DMS53 treated with DMSO at 0.1 percent for 48 hours (cell line): ENCODE data around the gene CMBL.
"Not testable (repeated sequence)": the region's sequence is repeated elsewhere in the genome, so short reads cannot be mapped to it uniquely, and the experiment has no call there.

Experiments used
- DNase-seq: peaks from one replicate; lab custom pipeline; 2025; ENCODE audit not compliant: unreplicated experiment; lab: John Stamatoyannopoulos, UW

Gene CMBL

GRCh38 chr5:10262121-10262774 is 45.5 kb downstream of the CMBL start:
- no peak for DNase-seq

- no peak for DNase-seq
These were observed 46.6 kb downstream of the CMBL start for GRCh38 chr5:10261065-10261464.

DNA sequence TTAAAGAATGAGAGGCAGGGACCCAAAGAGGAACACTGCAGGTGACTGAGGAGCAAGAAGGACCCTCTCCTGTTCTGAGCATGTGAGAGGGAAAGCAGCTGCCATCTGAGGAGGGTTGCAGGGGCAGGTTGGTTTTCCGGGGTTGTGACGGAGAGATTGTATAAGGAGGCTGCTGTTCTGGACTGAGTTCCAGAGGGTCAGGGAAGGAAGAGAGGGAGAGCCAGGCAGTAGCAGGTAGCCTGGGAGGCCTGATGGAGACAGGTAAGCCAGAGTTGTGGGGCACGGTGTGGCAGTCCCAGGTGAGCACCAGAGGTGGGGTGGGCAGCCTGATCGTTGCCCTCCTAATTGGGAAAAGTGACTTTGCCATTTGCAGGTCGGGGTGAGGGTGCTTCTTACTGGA is 47.8 kb downstream of the CMBL start:
- no peak for DNase-seq

GRCh38 chr5:10257870-10258269 is 49.8 kb downstream of the CMBL start:
- DNase-seq, result no peak

DNA sequence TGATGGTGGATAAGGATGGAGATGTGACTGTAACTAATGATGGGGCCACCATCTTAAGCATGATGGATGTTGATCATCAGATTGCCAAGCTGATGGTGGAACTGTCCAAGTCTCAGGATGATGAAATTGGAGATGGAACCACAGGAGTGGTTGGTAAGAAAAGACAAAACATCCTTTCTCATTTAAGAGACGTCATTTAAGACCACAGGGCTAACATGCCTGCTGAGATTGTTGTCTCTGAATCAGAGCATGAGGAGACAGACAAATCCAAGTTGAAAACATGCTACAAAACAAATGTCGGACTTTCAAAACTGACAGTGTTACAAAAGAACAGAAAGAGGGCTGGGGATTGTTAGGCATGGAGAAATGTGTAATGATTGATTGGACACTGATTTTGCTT is 53.0 kb downstream of the CMBL start:
- no peak for DNase-seq

DNA sequence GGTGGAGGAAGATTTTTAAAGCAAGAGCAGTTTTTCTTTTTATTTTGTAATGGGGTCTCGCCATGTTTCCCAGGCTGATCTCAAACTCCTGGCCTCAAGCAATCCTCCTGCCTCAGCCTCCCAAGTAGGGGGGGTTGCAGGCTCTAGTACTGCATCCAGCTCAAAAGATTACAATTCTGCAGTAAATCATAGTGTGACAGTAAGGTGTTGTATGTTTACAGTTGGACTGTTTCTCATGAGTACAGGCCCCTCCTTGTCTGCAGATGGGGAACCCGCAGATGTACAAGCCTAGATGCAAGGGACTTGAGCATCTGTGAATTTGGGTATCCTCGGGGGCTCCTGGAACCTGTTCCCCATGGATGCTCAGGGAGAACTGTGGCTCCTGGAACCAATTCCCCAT is 54.3 kb downstream of the CMBL start:
- DNase-seq, result no peak

GRCh38 chr5:10251405-10251804 is 56.3 kb downstream of the CMBL start:
- DNase-seq, result no peak

GRCh38 chr5:10250806-10251276 is 56.9 kb downstream of the CMBL start:
- peak; percentile 5 for DNase-seq

- DNase-seq, result peak; percentile 99
These were observed 57.5 kb downstream of the CMBL start, which contains the start of gene CCT5 for GRCh38 chr5:10249948-10250805. Gene CCT5 (plus strand): TSS chr5:10250280. CDS start chr5:10250341, 61 bp downstream.

DNA sequence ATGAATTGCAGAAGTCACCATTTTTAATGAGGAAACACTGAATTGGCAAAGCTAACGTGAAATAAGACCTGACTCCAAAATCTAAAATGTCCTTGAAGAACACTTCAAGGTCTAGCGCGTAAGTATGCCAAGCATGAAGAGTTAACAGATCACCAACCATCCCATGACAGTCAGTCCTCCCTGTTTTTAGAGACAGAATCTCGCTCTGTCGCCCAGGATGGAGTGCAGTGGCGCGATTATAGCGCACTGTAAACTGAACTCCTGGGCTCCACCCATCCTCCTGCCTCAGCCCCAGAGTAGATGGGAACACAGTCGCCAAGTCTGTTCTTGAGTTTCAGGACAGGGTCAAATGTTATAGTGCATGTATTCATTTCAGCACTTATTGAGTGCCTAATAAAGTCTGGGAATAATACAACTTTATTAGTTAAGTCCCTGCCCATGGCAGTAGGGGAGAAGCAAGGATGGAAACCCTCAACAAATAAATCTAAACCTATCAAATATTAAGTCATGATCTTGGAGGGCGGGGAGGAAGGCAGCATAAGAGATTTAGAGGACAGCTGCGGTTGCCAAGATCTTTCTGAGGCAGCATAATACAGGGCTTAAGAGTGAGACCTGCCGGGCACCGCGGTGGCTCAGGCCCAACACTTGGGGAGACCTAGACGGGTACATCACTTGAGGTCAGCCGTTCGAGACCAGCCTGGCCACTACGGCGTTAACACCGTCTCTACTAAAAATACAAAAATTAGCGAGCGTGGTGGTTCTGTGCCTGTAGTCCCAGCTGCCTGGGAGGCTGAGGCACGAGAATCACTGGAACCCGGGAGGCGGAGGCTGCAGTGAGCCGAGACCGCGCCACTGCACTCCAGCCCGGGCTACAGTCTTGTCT is 59.1 kb downstream of the CMBL start:
- no peak for DNase-seq

DNA sequence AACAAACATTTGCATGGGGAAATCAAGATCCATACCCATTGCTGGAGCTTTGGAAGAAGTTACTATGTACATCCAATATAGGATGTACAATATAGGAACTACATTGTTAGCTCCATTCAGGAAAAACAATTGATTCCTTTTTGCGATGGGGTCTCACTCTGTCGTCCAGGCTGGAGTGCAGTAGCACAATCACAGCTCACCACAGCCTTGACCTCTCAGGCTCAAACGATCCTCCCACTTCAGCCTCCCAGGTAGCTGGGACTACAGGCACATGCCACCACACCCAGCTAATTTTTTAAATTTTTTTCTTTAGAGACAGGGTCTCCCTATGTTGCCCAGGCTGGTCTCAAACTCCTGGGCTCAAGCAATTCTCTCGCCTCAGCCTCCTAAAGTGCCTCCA is 60.5 kb downstream of the CMBL start:
- DNase-seq, result not testable (repeated sequence)

DNA sequence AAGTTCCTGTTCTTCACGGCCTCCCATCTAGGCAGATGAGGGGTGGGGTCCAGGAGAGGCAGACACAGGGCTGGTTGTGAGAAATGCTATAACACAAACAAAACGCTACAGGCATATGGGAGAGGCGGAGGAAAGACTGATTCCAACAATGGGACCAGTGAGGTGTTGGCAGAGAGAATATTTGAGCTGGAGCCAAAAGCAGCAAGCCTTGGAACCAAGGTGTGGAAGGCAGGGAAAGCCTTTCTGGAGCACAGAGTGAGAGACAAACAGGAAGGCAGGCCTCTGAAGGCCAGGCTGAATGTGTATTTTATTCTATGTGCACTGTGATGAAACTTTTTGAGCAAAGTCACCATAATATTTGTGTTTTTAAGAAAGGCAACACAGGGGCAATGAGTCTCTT is 60.9 kb downstream of the CMBL start:
- DNase-seq, result no peak

- no peak for DNase-seq
These were observed 63.3 kb downstream of the CMBL start for GRCh38 chr5:10244342-10244944.

- no peak for DNase-seq
These were observed 64.0 kb downstream of the CMBL start for GRCh38 chr5:10243660-10244240.

DNA sequence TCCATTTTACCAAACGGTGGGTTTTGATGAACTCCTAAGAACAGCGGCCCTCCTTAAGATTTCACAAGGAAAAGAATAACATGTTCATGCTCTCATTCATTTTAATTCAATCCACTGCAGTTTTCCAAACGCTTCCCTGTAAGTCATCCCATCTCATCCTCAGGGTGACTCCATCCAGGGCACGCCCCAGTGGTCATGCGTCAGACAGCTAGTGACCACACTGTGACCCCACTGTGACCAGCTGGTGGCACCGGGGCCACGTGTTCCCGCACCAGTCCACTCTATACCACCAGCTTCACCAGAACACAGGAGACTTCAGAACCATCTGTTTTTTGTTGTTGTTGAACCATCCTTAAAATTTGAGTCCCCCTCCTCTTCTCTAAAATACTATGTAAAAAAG is 72.4 kb downstream of the CMBL start:
- DNase-seq, result no peak

DNA sequence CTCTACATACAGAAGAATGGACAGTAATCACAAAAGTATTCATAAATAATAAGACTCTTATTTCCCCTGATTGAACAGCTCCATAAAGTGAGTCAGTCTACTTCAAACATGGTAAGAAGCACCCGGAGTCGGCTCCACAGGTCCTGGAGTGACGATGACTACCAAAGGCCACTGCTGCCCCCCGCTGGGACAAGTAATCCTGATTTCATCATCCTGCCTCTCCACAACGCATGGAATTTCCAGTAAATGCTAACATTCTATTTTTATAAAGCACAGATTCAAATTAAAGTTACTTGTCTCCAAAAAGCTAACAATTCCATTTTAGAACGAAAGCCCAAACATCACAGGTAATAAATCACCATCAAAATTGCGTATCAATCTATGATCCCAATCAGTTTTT is 74.2 kb downstream of the CMBL start:
- peak; percentile 34 for DNase-seq

GRCh38 chr5:10233011-10233410 is 74.7 kb downstream of the CMBL start:
- DNase-seq, result no peak

DNA sequence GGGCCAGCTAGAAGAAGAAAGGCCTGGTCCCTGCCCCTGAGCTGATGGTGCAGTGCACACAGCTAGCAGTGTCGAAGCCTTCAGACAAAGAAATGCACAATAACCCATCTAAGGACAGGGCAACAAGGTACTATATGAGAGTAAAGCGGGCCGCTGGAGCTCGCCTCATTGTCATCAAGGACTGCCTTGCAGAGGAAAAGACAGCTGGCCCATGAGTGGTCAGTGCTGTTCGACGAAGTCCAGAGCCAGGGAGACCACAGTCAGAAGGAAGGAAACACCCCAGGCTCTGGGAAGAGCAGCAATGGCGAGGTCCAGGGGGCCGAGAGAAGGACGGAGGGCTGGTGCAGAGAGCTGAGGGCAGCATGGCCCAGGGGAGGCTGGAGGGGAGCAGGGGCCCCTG is 75.3 kb downstream of the CMBL start:
- no peak for DNase-seq

DNA sequence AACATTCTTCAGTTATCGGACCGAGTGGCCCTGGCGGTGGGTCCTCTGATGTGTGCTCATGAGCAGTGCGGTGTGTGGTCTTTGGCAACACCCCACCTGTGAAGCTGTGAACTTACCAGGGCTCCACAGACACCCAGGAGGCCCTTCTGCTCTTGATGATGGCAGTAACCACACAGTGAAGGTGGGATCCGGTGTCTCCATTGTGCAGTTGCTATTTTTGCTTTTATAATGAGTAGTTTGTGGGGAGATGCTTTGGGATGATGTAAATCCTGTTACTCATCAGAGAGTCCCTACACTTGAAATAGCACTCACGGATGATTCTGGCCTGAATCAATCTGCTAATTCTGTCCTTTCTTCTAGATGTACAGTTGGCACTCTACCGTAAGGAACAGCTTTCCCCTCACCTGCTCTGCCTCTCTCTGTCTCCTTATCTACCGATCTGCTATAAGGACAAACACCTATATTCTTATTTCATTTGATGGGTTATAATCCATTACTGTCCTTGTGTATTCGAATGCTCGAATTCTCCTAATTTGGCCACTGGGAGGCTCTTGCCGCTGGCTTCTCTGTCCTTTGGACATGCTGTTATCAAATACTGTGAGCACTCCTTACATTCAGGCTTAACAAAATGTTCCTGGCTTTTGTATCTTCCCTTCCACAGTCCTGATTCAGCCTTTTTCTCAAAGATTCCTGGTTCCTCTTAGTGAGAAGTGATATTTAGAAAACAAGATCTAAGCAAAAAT is 78.2 kb downstream of the CMBL start:
- DNase-seq, result no peak

GRCh38 chr5:10228288-10228687 is 79.4 kb downstream of the CMBL start:
- no peak for DNase-seq
